H9 (cell line): Measurements from ENCODE around the gene VEZF1. TPM values are rescaled to one million over a fixed set of nuclear protein-coding genes. Genes with fewer than 3 reads are reported as not detected.

Source experiments
- DNase-seq: peaks from one replicate; pipeline ENCODE4 v3.0.0-alpha.2; 2017
- H2AFZ ChIP-seq: one replicate; pipeline ENCODE4 v1.6.1; 2013; ENCODE audit warnings: mild to moderate bottlenecking, low read length, control low read depth, moderate library complexity
- H2AK5ac ChIP-seq: 2 replicates; pipeline ENCODE4 v1.6.1; 2013; ENCODE audit warnings: low read length, control low read depth, mixed read lengths; ENCODE audit not compliant: insufficient read length
- H2BK120ac ChIP-seq: one replicate; pipeline ENCODE4 v1.6.1; 2013; ENCODE audit warnings: low read depth, mild to moderate bottlenecking, low read length, control low read depth, inconsistent platforms; ENCODE audit not compliant: poor library complexity, severe bottlenecking
- H2BK12ac ChIP-seq: 2 replicates; pipeline ENCODE4 v1.6.1; 2013; ENCODE audit warnings: low read length, control low read depth, mixed read lengths, low read depth; ENCODE audit not compliant: insufficient read length
- H2BK15ac ChIP-seq: 2 replicates; pipeline ENCODE4 v1.6.1; 2013; ENCODE audit warnings: low read depth, low read length, control low read depth
- H2BK20ac ChIP-seq: one replicate; pipeline ENCODE4 v1.6.1; 2013; ENCODE audit warnings: low read depth, mild to moderate bottlenecking, low read length, control low read depth, inconsistent platforms; ENCODE audit not compliant: poor library complexity, severe bottlenecking
- H2BK5ac ChIP-seq: 2 replicates; pipeline ENCODE4 v1.6.1; 2013; ENCODE audit warnings: low read length, control low read depth, mixed read lengths; ENCODE audit not compliant: insufficient read length
- H3K14ac ChIP-seq: 2 replicates; pipeline ENCODE4 v1.6.1; 2013; ENCODE audit warnings: low read length, control low read depth; ENCODE audit not compliant: insufficient read depth
- H3K18ac ChIP-seq: 2 replicates; pipeline ENCODE4 v1.6.1; 2013; ENCODE audit warnings: low read depth, mild to moderate bottlenecking, mixed read lengths, low read length, control low read depth; ENCODE audit not compliant: insufficient read length
- H3K23ac ChIP-seq: 2 replicates; pipeline ENCODE4 v1.6.1; 2013; ENCODE audit warnings: low read length, control low read depth, mixed read lengths, low read depth; ENCODE audit not compliant: insufficient read length
- H3K23me2 ChIP-seq: 2 replicates; pipeline ENCODE4 v1.6.1; 2013; ENCODE audit warnings: low read depth, mild to moderate bottlenecking, mixed read lengths, low read length, control low read depth; ENCODE audit not compliant: insufficient read length, poor library complexity, severe bottlenecking
- H3K27ac ChIP-seq: 2 replicates; pipeline ENCODE4 v1.5.1; 2013; ENCODE audit warnings: low read length, control low read depth, mixed read lengths, low read depth; ENCODE audit not compliant: insufficient read length
- H3K27me3 ChIP-seq: 2 replicates; pipeline ENCODE4 v1.6.1; 2013; ENCODE audit warnings: low read length, control low read depth, inconsistent platforms; ENCODE audit not compliant: insufficient read depth
- H3K4ac ChIP-seq: 2 replicates; pipeline ENCODE4 v1.6.1; 2013; ENCODE audit warnings: low read depth, mild to moderate bottlenecking, control low read depth, inconsistent platforms, low read length, moderate library complexity
- H3K4me1 ChIP-seq: 2 replicates; pipeline ENCODE4 v1.6.1; 2013; ENCODE audit warnings: low read length, control low read depth, inconsistent platforms; ENCODE audit not compliant: insufficient read depth
- H3K4me2 ChIP-seq: 2 replicates; pipeline ENCODE4 v1.6.1; 2013; ENCODE audit warnings: low read length, control low read depth, mixed read lengths; ENCODE audit not compliant: insufficient read length, insufficient read depth
- H3K56ac ChIP-seq: 2 replicates; pipeline ENCODE4 v1.6.1; 2013; ENCODE audit warnings: low read depth, mild to moderate bottlenecking, mixed read lengths, low read length, control low read depth; ENCODE audit not compliant: insufficient read length
- H3K79me1 ChIP-seq: 2 replicates; pipeline ENCODE4 v1.6.1; 2013; ENCODE audit warnings: low read depth, mild to moderate bottlenecking, moderate library complexity, low read length, control low read depth, inconsistent platforms; ENCODE audit not compliant: insufficient read depth, poor library complexity, severe bottlenecking
- H3K79me2 ChIP-seq: 2 replicates; pipeline ENCODE4 v1.6.1; 2013; ENCODE audit warnings: low read length, control low read depth, inconsistent platforms; ENCODE audit not compliant: insufficient read depth
- H3K9ac ChIP-seq: 2 replicates; pipeline ENCODE4 v1.6.1; 2013; ENCODE audit warnings: low read length, control low read depth, mixed read lengths; ENCODE audit not compliant: insufficient read length; ENCODE audit errors: extremely low read depth
- H3K9me3 ChIP-seq: one replicate; pipeline ENCODE4 v1.6.1; 2013; ENCODE audit warnings: low read depth, low read length, inconsistent platforms; ENCODE audit not compliant: control insufficient read depth
- H3T11ph ChIP-seq: one replicate; pipeline ENCODE4 v1.6.1; 2013; ENCODE audit warnings: mild to moderate bottlenecking, low read length, control low read depth, inconsistent platforms
- H4K20me1 ChIP-seq: one replicate; pipeline ENCODE4 v1.6.1; 2013; ENCODE audit not compliant: control insufficient read depth, insufficient read length, insufficient read depth
- H4K5ac ChIP-seq: 2 replicates; pipeline ENCODE4 v1.6.1; 2013; ENCODE audit warnings: low read depth, mild to moderate bottlenecking, mixed read lengths, low read length, control low read depth; ENCODE audit not compliant: insufficient read length
- H4K8ac ChIP-seq: replicated peaks from 2 replicates; pipeline ENCODE4 v1.6.1; 2013; ENCODE audit warnings: low read length, control low read depth, mixed read lengths, low read depth; ENCODE audit not compliant: insufficient read length
- H4K91ac ChIP-seq: 2 replicates; pipeline ENCODE4 v1.6.1; 2013; ENCODE audit warnings: low read depth, mild to moderate bottlenecking, moderate library complexity, mixed read lengths, low read length, control low read depth; ENCODE audit not compliant: insufficient read length
- H3K27ac Mint-ChIP-seq, 3 experiments: 2 replicates in 2 of 3; 3 replicates in 1 of 3; pipeline ENCODE4 v1.8.0; 2020 to 2021; ENCODE audit warnings: mixed read lengths in 3 of 3, mild to moderate bottlenecking in 1 of 3, moderate library complexity in 1 of 3
- H3K27me3 Mint-ChIP-seq: 2 replicates; pipeline ENCODE4 v1.8.0; 2021; ENCODE audit warnings: low read depth, mild to moderate bottlenecking, moderate library complexity, mixed read lengths
- H3K36me3 Mint-ChIP-seq, 3 experiments: 2 replicates in 2 of 3; 3 replicates in 1 of 3; pipeline ENCODE4 v1.8.0; 2020 to 2021; ENCODE audit warnings: low read depth in 3 of 3, mixed read lengths in 3 of 3; ENCODE audit not compliant: insufficient read depth in 1 of 3
- H3K4me1 Mint-ChIP-seq, 2 experiments: 2 replicates each; pipeline ENCODE4 v1.8.0; 2020; ENCODE audit warnings: mixed read lengths in 2 of 2
- H3K4me3 Mint-ChIP-seq, 2 experiments: 2 replicates in 1 of 2; 3 replicates in 1 of 2; pipeline ENCODE4 v1.8.0; 2020 to 2021; ENCODE audit warnings: mild to moderate bottlenecking in 2 of 2, mixed read lengths in 2 of 2, moderate library complexity in 1 of 2
- H3K9me3 Mint-ChIP-seq, 2 experiments: 2 replicates in 1 of 2; 3 replicates in 1 of 2; pipeline ENCODE4 v1.8.0; 2020; ENCODE audit warnings: mild to moderate bottlenecking in 2 of 2, mixed read lengths in 2 of 2, moderate library complexity in 1 of 2
- WGBS: extraction: QIAGEN DNeasy Blood & Tissue Kit; methylation state at CpG from one replicate; pipeline ENCODE4 v1.1.7; 2013; ENCODE audit warnings: missing lambda C conversion rate, low lambda C conversion rate, mixed read lengths; ENCODE audit not compliant: insufficient read length; ENCODE audit errors: extremely low coverage; 5-methylcytosine and 5-hydroxymethylcytosine counted together
- total RNA-seq: library from RNA; stranded (reverse); gene quantifications from 2 replicates; pipeline ENCODE4 v1.2.1, GENCODE V29; 2021
- TF ChIP-seq, protein P1 (sequence below): fragments of 200-600 bp; sonication (generic); conservative IDR thresholded peaks from 3 replicates; pipeline ENCODE4 v1.8.0; 2021; ENCODE audit warnings: antibody characterized with exemption, mild to moderate bottlenecking

Gene VEZF1
- total RNA-seq, 1 experiment from 2014 or later: 58.1 TPM

DNA sequence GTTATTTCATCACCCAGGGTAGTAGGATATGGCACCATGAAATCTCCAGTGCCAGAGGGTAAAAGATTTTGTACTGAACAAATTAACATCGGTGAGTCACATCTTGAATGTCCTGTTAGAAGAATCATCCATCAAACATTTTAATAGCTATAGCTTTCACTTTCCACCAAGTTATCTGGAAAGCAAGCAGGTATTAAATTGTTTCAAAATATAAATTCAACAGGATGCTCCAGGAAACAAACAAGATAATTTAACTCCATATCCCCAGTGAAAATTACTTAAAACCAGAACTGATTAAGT, 2.4 kb downstream of the VEZF1 start:
- Histone ChIP-seq H3K79me2 (peaks cover 19% of the 10 kb centered on the region; the same call in 1 of the 2 replicates), H2AFZ (no peak overlapping the region), H3K23ac (no peak overlapping the region), H3K4me1 (no peaks in the 10 kb centered on the region), H2BK15ac (no peak overlapping the region), H2BK5ac (no peak overlapping the region), H3K79me1 (peaks cover 6% of the 10 kb centered on the region), H3K27me3 (no peaks in the 10 kb centered on the region), H3K18ac (no peak overlapping the region), H3K4ac (no peak overlapping the region), H3K23me2 (peaks cover 12% of the 10 kb centered on the region), H4K20me1 (no peaks in the 10 kb centered on the region), H3T11ph (no peak overlapping the region), H3K9me3 (no peaks in the 10 kb centered on the region), H4K91ac (no peak overlapping the region), H2BK12ac (no peak overlapping the region), H3K14ac (no peak overlapping the region), H4K8ac (no peak overlapping the region), H3K27ac (no peak overlapping the region), H3K4me2 (no peak overlapping the region), H2BK20ac (no peak overlapping the region), H4K5ac (no peak overlapping the region), H2BK120ac (no peak overlapping the region), H3K56ac (no peak overlapping the region), H2AK5ac (no peak overlapping the region), H3K9ac (no peak overlapping the region)
- TF ChIP-seq, protein P1, sequence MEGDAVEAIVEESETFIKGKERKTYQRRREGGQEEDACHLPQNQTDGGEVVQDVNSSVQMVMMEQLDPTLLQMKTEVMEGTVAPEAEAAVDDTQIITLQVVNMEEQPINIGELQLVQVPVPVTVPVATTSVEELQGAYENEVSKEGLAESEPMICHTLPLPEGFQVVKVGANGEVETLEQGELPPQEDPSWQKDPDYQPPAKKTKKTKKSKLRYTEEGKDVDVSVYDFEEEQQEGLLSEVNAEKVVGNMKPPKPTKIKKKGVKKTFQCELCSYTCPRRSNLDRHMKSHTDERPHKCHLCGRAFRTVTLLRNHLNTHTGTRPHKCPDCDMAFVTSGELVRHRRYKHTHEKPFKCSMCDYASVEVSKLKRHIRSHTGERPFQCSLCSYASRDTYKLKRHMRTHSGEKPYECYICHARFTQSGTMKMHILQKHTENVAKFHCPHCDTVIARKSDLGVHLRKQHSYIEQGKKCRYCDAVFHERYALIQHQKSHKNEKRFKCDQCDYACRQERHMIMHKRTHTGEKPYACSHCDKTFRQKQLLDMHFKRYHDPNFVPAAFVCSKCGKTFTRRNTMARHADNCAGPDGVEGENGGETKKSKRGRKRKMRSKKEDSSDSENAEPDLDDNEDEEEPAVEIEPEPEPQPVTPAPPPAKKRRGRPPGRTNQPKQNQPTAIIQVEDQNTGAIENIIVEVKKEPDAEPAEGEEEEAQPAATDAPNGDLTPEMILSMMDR: no peak
- peak overlapping the region in 1 of 2 experiments; percentile 60; a peak in 2 of 5 replicates for H3K4me3 Mint-ChIP-seq
- H3K4me1 Mint-ChIP-seq: peaks cover 48 to 53% of the 10 kb centered on the region in 2 experiments
- DNase-seq: no peak
- H3K9me3 Mint-ChIP-seq: no peaks in the 10 kb centered on the region
- H3K36me3 Mint-ChIP-seq: peaks cover 0 to 26% (median 23%) of the 10 kb centered on the region in 3 experiments
- WGBS: no CpG with 5 or more reads among the region's 1 CpG
- no peak overlapping the region for H3K27ac Mint-ChIP-seq
- H3K27me3 Mint-ChIP-seq: no peaks in the 10 kb centered on the region
